CD4-positive, alpha-beta memory T cell (primary cell): ENCODE data around the gene CCDC174. TPM values are rescaled to one million over a fixed set of nuclear protein-coding genes. Genes with fewer than 3 reads are reported as not detected.

Source experiments
- CTCF ChIA-PET: fragments of 350-600 bp; sonication (Branson Sonifier 250); formaldehyde crosslinking; loops from one replicate; lab custom pipeline; 2021; ENCODE audit warnings: inconsistent platforms; ENCODE audit not compliant: partially characterized antibody; lab: Charles Lee
- POLR2A ChIA-PET: fragments of 350-600 bp; sonication (Branson Sonifier 250); formaldehyde crosslinking; loops from one replicate; lab custom pipeline; 2021; ENCODE audit not compliant: partially characterized antibody; lab: Charles Lee
- DNase-seq, 5 donors: peaks; one replicate each; pipeline versions ENCODE4 v3.0.0 to v3.0.0-alpha.2; 2020 to 2022; ENCODE audit warnings: mixed read lengths in 1 of 5
- H3K27ac ChIP-seq: one replicate; pipeline ENCODE4 v1.7.0; 2013; ENCODE audit warnings: low read depth, low read length
- H3K27me3 ChIP-seq: 2 replicates; pipeline ENCODE4 v1.7.0; 2013; ENCODE audit warnings: mild to moderate bottlenecking, low read length, moderate library complexity; ENCODE audit not compliant: insufficient read depth
- H3K36me3 ChIP-seq: 2 replicates; pipeline ENCODE4 v1.7.0; 2013; ENCODE audit warnings: mild to moderate bottlenecking, low read length, moderate library complexity; ENCODE audit not compliant: insufficient read depth
- H3K4me1 ChIP-seq: 2 replicates; pipeline ENCODE4 v1.7.0; 2013; ENCODE audit warnings: mild to moderate bottlenecking, low read length, moderate library complexity; ENCODE audit not compliant: insufficient read depth
- H3K4me3 ChIP-seq, 2 donors: one replicate each; pipeline ENCODE4 v1.7.0; 2013; ENCODE audit warnings: low read length in 2 of 2, mild to moderate bottlenecking in 1 of 2
- H3K9me3 ChIP-seq, 2 donors: one replicate each; pipeline ENCODE4 v1.7.0; 2013; ENCODE audit warnings: low read length in 2 of 2, control low read depth in 1 of 2; ENCODE audit not compliant: control insufficient read depth in 1 of 2
- H3K27ac Mint-ChIP-seq, 7 donors: one replicate each; pipeline ENCODE4 v1.8.0; 2020 to 2021; ENCODE audit warnings: mixed read lengths in 7 of 7, mild to moderate bottlenecking in 6 of 7, inconsistent platforms in 3 of 7, moderate library complexity in 3 of 7
- H3K27me3 Mint-ChIP-seq, 2 donors: one replicate each; pipeline ENCODE4 v1.8.0; 2020 to 2021; ENCODE audit warnings: mixed read lengths in 2 of 2
- H3K36me3 Mint-ChIP-seq, 2 donors: one replicate each; pipeline ENCODE4 v1.8.0; 2020 to 2021; ENCODE audit warnings: mixed read lengths in 2 of 2, inconsistent platforms in 1 of 2, mild to moderate bottlenecking in 1 of 2
- H3K4me1 Mint-ChIP-seq, 4 donors: one replicate each; pipeline ENCODE4 v1.8.0; 2020 to 2021; ENCODE audit warnings: mixed read lengths in 4 of 4, mild to moderate bottlenecking in 1 of 4
- H3K4me3 Mint-ChIP-seq, 8 donors: one replicate each; pipeline ENCODE4 v1.8.0; 2020 to 2021; ENCODE audit warnings: mixed read lengths in 8 of 8, mild to moderate bottlenecking in 7 of 8, moderate library complexity in 6 of 8, inconsistent platforms in 3 of 8
- H3K9me3 Mint-ChIP-seq, 8 donors: one replicate each; pipeline ENCODE4 v1.8.0; 2020 to 2021; ENCODE audit warnings: mixed read lengths in 8 of 8, mild to moderate bottlenecking in 5 of 8, inconsistent platforms in 3 of 8, moderate library complexity in 1 of 8
- intact Hi-C: fragments of 100-400 bp; cut with micrococcal nuclease; formaldehyde crosslinking; loops from one replicate; pipeline ENCODE4 v1.15.1; 2023
- polyA plus RNA-seq, 2 donors: library from polyadenylated mRNA; unstranded; fragments of 300-500 nt; fragmentation: Illumina TruSeq; gene quantifications; one replicate each; pipeline ENCODE4 v1.2.3, GENCODE V29; 2021
- total RNA-seq, 2 experiments: library from RNA; stranded (reverse); gene quantifications; one replicate each; pipeline ENCODE4 v1.2.3, GENCODE V29; 2021

The CCDC174 gene
- total and polyA plus RNA-seq, 4 experiments from 2014 or later, result 20.0 to 51.8 (median 37.1) TPM

DNA sequence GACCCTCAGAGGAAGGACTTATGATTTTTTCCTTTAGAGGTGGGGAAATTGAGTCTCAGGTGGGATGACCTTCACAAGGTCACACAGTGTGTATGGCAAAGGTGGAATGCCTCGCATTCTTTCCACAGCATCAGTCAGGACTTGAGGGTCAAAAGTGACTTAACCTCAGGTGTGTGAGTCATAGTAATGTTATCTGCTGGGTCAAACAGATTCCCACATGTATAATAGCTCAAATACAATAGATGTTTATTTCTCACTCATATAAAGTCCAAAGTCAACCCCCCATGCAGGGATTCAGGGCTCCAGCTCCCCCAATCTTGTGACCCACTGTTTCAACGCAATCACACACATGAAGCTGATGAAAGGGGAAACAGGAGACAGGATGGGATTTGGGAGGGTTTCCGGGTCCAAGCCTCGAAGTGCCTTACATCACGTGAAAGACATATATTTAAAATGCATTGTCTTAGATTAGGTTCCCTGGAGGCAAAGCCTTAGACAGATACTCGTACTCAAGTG is 34.0 kb upstream of the CCDC174 start:
- H3K4me3 Mint-ChIP-seq, result no peak overlapping the region
- intact Hi-C loops, result no loop called here
- POLR2A ChIA-PET, result no interaction called here
- no peaks in the 10 kb centered on the region for H3K4me1 Mint-ChIP-seq
- DNase-seq, result no peak
- Histone ChIP-seq H3K4me1 (no peaks in the 10 kb centered on the region), H3K4me3 (no peak overlapping the region), H3K9me3 (no peaks in the 10 kb centered on the region), H3K36me3 (no peaks in the 10 kb centered on the region), H3K27me3 (no peaks in the 10 kb centered on the region), H3K27ac (no peak overlapping the region)
- H3K27me3 Mint-ChIP-seq, result peaks cover 8 to 26% of the 10 kb centered on the region in 2 donors
- no peaks in the 10 kb centered on the region for H3K36me3 Mint-ChIP-seq
- H3K27ac Mint-ChIP-seq, result no peak overlapping the region
- H3K9me3 Mint-ChIP-seq, result peaks cover 0 to 2% (median 0%) of the 10 kb centered on the region in 8 donors
- CTCF ChIA-PET, result interaction anchor here (0.6 kb wide), 1 partner anchor 14 kb away, joined by 3 read pairs; no protein-coding TSS in a partner anchor

DNA sequence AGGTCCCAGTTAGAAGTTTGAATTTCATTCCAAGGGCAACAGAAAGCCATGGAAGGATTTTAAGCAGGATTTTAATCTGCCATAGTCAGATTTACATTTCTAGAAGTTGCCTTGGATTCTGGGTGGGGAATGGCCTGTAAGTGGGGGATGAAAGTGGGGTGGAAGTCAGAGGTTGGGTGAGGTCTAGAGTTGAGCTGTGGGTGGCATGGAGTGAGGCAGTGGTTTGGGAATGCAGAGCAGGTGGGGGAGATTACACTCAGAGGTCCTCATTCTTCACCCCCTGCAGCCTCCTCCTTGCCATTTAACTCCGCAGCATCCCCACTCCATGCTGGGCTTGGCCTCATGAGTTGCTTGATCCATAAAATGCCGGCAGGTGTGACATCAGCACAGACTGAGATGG is 32.0 kb upstream of the CCDC174 start:
- Histone ChIP-seq H3K4me3 (no peak overlapping the region), H3K4me1 (no peaks in the 10 kb centered on the region), H3K9me3 (no peaks in the 10 kb centered on the region), H3K27me3 (no peaks in the 10 kb centered on the region), H3K27ac (no peak overlapping the region), H3K36me3 (no peaks in the 10 kb centered on the region)
- DNase-seq, result no peak
- Mint-ChIP-seq H3K4me1 (no peaks in the 10 kb centered on the region), H3K4me3 (no peak overlapping the region), H3K36me3 (no peaks in the 10 kb centered on the region), H3K27me3 (peaks cover 4 to 21% of the 10 kb centered on the region in 2 donors), H3K27ac (no peak overlapping the region), H3K9me3 (no peaks in the 10 kb centered on the region)
- POLR2A ChIA-PET, result no interaction called here
- CTCF ChIA-PET, result interaction anchor here (1.5 kb wide), 1 partner anchor 302 kb away, joined by 3 read pairs; no protein-coding TSS in a partner anchor
- intact Hi-C loops, result no loop called here

DNA sequence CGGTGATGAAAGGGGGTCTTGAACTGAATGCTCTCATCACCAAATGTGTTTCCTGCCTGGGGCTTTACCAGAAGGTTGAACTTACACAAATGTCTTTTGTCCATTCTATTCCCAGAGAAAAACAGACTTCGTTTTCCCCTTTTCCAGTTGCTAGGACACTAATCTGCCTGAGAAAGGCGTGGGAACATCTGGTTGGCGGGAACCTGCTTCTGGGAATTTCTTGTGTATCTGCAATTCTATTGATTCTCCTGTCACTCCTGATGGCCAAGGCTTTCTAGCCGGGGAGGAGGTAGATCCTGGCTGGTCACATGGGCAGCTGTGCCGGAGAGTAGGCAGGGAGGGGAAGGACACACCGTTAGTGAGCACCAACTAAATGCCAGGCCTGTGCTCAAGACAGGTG is 31.1 kb upstream of the CCDC174 start:
- no peaks in the 10 kb centered on the region for H3K27me3 ChIP-seq
- H3K9me3 ChIP-seq, result no peaks in the 10 kb centered on the region
- H3K4me1 ChIP-seq, result no peaks in the 10 kb centered on the region
- no peak overlapping the region for H3K4me3 ChIP-seq
- ChIA-PET CTCF (no interaction called here), POLR2A (no interaction called here)
- Mint-ChIP-seq H3K27me3 (peaks cover 4 to 22% of the 10 kb centered on the region in 2 donors), H3K9me3 (no peaks in the 10 kb centered on the region), H3K36me3 (no peaks in the 10 kb centered on the region), H3K4me3 (no peak overlapping the region), H3K27ac (no peak overlapping the region), H3K4me1 (no peaks in the 10 kb centered on the region)
- intact Hi-C loops, result no loop called here
- no peak for DNase-seq
- H3K27ac ChIP-seq, result no peak overlapping the region
- no peaks in the 10 kb centered on the region for H3K36me3 ChIP-seq

DNA sequence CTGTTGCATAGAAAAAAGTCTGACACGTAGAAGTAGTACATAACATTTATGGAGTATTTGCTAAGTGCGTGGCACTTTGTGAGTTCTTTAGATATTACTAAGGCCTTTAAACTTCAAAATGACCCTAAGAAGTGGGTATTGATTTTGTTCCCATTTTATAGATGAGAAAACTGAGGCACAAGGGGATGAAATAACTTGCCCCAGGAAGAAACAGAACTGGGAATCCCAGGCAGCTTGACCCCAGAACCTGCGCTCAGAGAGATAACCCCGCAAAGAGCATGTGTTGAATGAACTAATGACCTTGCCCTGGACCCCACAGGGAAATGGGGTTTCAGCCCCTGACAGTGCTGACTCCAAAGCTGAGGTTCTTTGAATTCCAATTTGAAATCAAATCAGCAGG is 30.5 kb upstream of the CCDC174 start:
- intact Hi-C loops, result no loop called here
- no peaks in the 10 kb centered on the region for H3K9me3 Mint-ChIP-seq

DNA sequence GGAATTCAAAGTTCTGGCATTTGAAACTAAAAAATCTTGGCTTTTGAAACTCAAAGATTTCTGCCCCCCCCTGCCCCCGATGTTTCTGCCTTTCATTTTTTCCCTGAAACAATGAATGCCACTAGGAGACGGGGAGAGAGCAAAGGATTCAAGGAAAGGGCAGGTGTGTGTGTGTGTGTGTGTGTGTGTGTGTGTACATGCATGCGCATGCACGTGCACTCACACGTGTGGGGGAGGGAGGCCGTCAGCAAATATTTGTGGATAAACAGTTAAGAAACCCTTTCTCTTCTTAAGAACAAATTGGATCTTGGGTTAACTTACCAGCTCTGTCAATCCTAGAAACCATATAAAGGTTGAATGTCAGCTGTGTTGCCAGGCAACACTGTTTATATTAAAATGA is 29.2 kb upstream of the CCDC174 start:
- no peak for DNase-seq
- peaks cover 6 to 14% of the 10 kb centered on the region in 2 donors for H3K27me3 Mint-ChIP-seq
- Histone ChIP-seq H3K4me1 (no peaks in the 10 kb centered on the region), H3K4me3 (no peak overlapping the region), H3K27ac (no peak overlapping the region), H3K9me3 (no peaks in the 10 kb centered on the region), H3K27me3 (no peaks in the 10 kb centered on the region), H3K36me3 (no peaks in the 10 kb centered on the region)
- H3K27ac Mint-ChIP-seq, result no peak overlapping the region
- no peaks in the 10 kb centered on the region for H3K36me3 Mint-ChIP-seq
- no peaks in the 10 kb centered on the region for H3K9me3 Mint-ChIP-seq
- H3K4me1 Mint-ChIP-seq, result no peaks in the 10 kb centered on the region
- H3K4me3 Mint-ChIP-seq, result no peak overlapping the region
- CTCF ChIA-PET, result no interaction called here
- intact Hi-C loops, result no loop called here
- POLR2A ChIA-PET, result no interaction called here

More for the DNA sequence above, 30.5 kb upstream of the CCDC174 start:
- Mint-ChIP-seq H3K36me3 (no peaks in the 10 kb centered on the region), H3K27ac (no peak overlapping the region), H3K4me3 (no peak overlapping the region), H3K4me1 (no peaks in the 10 kb centered on the region), H3K27me3 (peaks cover 4 to 19% of the 10 kb centered on the region in 2 donors)
- ChIA-PET POLR2A (no interaction called here), CTCF (no interaction called here)
- H3K36me3 ChIP-seq, result no peaks in the 10 kb centered on the region
- H3K4me3 ChIP-seq, result no peak overlapping the region
- no peak for DNase-seq
- no peaks in the 10 kb centered on the region for H3K4me1 ChIP-seq
- no peaks in the 10 kb centered on the region for H3K9me3 ChIP-seq
- H3K27ac ChIP-seq, result no peak overlapping the region
- no peaks in the 10 kb centered on the region for H3K27me3 ChIP-seq

DNA sequence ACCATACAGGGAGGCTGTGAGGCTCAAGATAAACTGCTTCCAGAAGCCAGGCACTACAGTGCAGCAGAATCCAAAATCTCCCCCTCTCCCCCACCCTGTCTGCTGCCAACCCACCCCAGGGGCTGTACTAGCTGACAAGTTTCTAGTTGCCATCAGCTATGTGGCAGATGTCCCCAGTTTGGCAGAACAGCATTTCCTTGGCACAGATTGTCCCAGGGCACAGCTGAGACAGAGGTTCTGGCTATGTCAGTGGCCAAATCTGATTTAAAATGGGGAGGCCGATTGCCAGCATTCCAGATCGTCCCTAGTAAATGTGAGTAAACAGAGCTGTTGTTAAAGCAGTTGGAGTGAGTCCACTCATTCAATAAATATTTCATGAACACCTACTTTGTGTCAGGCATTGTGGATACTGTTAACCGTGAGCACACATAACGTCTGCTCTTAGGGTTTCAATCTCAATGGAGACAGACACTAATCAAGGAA is 28.0 kb upstream of the CCDC174 start:
- no peaks in the 10 kb centered on the region for H3K4me1 Mint-ChIP-seq
- H3K27ac Mint-ChIP-seq, result no peak overlapping the region

DNA sequence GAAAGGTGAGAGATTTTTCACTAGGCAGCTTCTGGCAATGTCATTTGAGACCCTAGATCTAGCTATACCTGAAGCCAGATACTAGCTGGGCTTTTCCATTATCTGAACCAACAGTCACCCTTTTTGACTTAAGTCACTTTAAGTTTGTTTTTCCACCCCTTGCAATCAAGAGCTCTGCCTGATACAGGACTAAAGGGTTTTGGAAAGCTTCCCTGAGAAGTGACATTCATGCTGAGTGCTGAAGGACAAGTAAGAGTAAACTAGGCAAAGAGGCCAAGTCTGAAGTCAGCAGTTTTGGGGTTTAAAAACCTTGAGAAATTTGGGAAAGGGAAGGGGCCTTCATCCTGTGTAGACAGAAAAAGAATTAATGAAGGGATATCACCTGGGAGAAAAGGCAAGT is 27.1 kb upstream of the CCDC174 start:
- Mint-ChIP-seq H3K9me3 (peaks cover 0 to 6% (median 0%) of the 10 kb centered on the region in 8 donors), H3K4me3 (no peak overlapping the region), H3K27me3 (peaks cover 3 to 12% of the 10 kb centered on the region in 2 donors), H3K27ac (no peak overlapping the region), H3K4me1 (no peaks in the 10 kb centered on the region), H3K36me3 (no peaks in the 10 kb centered on the region)
- no peaks in the 10 kb centered on the region for H3K9me3 ChIP-seq
- H3K4me3 ChIP-seq, result no peak overlapping the region
- CTCF ChIA-PET, result interaction anchor here (0.7 to 1.1 kb wide), 2 partner anchors 297 to 363 kb away, joined by 3 read pairs; no protein-coding TSS in a partner anchor
- H3K27ac ChIP-seq, result no peak overlapping the region
- POLR2A ChIA-PET, result no interaction called here
- H3K36me3 ChIP-seq, result no peaks in the 10 kb centered on the region
- DNase-seq, result no peak
- no peaks in the 10 kb centered on the region for H3K4me1 ChIP-seq
- no peaks in the 10 kb centered on the region for H3K27me3 ChIP-seq
- intact Hi-C loops, result no loop called here

More for the DNA sequence above, 28.0 kb upstream of the CCDC174 start:
- Mint-ChIP-seq H3K36me3 (no peaks in the 10 kb centered on the region), H3K4me3 (no peak overlapping the region), H3K27me3 (peaks cover 3 to 12% of the 10 kb centered on the region in 2 donors), H3K9me3 (peaks cover 0 to 6% (median 0%) of the 10 kb centered on the region in 8 donors)
- DNase-seq, result no peak
- POLR2A ChIA-PET, result no interaction called here
- Histone ChIP-seq H3K27me3 (no peaks in the 10 kb centered on the region), H3K4me3 (no peak overlapping the region), H3K9me3 (no peaks in the 10 kb centered on the region), H3K27ac (no peak overlapping the region), H3K36me3 (no peaks in the 10 kb centered on the region), H3K4me1 (no peaks in the 10 kb centered on the region)
- intact Hi-C loops, result no loop called here
- CTCF ChIA-PET, result interaction anchor here (0.8 kb wide), 1 partner anchor 9 kb away, joined by 3 read pairs; no protein-coding TSS in a partner anchor
